Activated CD4-positive, alpha-beta memory T cell treated with anti-CD3 and anti-CD28 coated beads, Interleukin-2, amount 10 ng/mL, durations not matched to agents 7 days and 5 days (primary cell): ENCODE data around the gene RNF112. TPM values are rescaled to one million over a fixed set of nuclear protein-coding genes. Genes with fewer than 3 reads are reported as not detected.
"Not testable (repeated sequence)": the region's sequence is repeated elsewhere in the genome, so short reads cannot be mapped to it uniquely, and the experiment has no call there.

ENCODE experiments used
- CTCF ChIA-PET: fragments of 350-600 bp; sonication (Branson Sonifier 250); formaldehyde crosslinking; loops from one replicate; lab custom pipeline; 2021; ENCODE audit warnings: antibody characterized with exemption, inconsistent platforms; lab: Charles Lee
- POLR2A ChIA-PET: fragments of 350-600 bp; sonication (Branson Sonifier 250); formaldehyde crosslinking; loops from one replicate; lab custom pipeline; 2021; ENCODE audit warnings: antibody characterized with exemption; lab: Charles Lee
- DNase-seq: peaks from one replicate; pipeline ENCODE4 v3.0.0-alpha.2; 2020
- H3K27ac Mint-ChIP-seq: one replicate; pipeline ENCODE4 v1.8.0; 2021; ENCODE audit warnings: mild to moderate bottlenecking, mixed read lengths
- H3K27me3 Mint-ChIP-seq: one replicate; pipeline ENCODE4 v1.8.0; 2021; ENCODE audit warnings: mixed read lengths
- H3K36me3 Mint-ChIP-seq: one replicate; pipeline ENCODE4 v1.8.0; 2021; ENCODE audit warnings: low read depth, mixed read lengths
- H3K4me1 Mint-ChIP-seq: one replicate; pipeline ENCODE4 v1.8.0; 2021; ENCODE audit warnings: mixed read lengths
- H3K4me3 Mint-ChIP-seq: one replicate; pipeline ENCODE4 v1.8.0; 2021; ENCODE audit warnings: mild to moderate bottlenecking, mixed read lengths
- H3K9me3 Mint-ChIP-seq: one replicate; pipeline ENCODE4 v1.8.0; 2021; ENCODE audit warnings: mixed read lengths
- total RNA-seq, 2 experiments: library from RNA; stranded (reverse); gene quantifications; one replicate each; pipeline ENCODE4 v1.2.3, GENCODE V29; 2021

Gene RNF112
- total RNA-seq, 2 experiments from 2014 or later: 0.58 to 0.60 TPM

DNA sequence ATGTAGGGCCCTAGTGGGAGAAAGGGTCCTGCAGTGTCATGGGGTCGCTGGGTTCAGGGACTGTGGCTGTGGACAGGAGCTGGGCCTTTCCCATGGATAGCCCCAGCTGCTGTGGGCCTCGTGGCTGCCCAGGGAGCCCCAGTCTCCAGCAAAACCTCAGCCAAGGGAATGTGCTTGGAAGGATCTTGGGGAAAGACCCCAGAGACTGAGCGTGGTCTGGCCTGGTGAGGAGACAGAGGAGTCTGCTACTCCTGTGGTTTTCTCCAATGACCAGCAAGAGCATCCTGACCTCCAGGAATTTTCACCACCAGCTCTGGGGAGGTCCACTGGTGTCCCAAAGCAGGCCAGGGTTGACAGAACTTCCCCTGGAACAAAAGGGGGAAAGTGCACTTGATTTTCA lies 42.3 kb downstream of the RNF112 start:
- Mint-ChIP-seq H3K4me3 (no peak overlapping the region), H3K36me3 (no peaks in the 10 kb centered on the region), H3K9me3 (no peaks in the 10 kb centered on the region), H3K27me3 (peaks cover 40% of the 10 kb centered on the region), H3K27ac (no peak overlapping the region), H3K4me1 (no peaks in the 10 kb centered on the region)
- DNase-seq: no peak
- POLR2A ChIA-PET: no interaction called here
- CTCF ChIA-PET: interaction anchor here (2.8 kb wide), 1 partner anchor 90 kb away, joined by 18 read pairs; the partner anchor contains the start of gene B9D1

DNA sequence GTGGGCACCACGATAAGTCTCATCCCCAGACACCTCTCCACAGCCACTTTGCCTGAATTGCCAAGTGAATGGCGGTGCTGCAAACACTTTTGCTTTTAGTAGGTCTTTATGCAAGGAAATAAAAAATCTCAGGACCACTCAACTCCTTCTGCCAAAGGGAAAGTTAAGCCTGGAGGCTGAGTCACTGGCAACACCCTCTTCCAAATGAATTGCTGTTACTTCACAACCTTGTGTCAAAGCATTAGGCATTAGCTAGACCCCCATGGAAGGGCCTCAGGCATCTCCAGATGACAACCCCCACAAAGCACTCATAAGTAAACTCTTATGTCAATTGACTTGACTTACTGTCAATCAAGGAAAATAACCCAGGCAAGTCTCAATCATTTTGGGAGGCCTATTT lies 43.0 kb downstream of the RNF112 start:
- no peaks in the 10 kb centered on the region for H3K36me3 Mint-ChIP-seq
- H3K9me3 Mint-ChIP-seq: no peaks in the 10 kb centered on the region
- H3K4me3 Mint-ChIP-seq: no peak overlapping the region
- no peaks in the 10 kb centered on the region for H3K4me1 Mint-ChIP-seq
- peaks cover 35% of the 10 kb centered on the region for H3K27me3 Mint-ChIP-seq
- ChIA-PET CTCF (interaction anchor here (1.1 to 2.8 kb wide), 2 partner anchors 91 to 215 kb away, joined by 3 to 18 read pairs; partner anchors contain the start of gene B9D1), POLR2A (no interaction called here)
- DNase-seq: no peak
- no peak overlapping the region for H3K27ac Mint-ChIP-seq

DNA sequence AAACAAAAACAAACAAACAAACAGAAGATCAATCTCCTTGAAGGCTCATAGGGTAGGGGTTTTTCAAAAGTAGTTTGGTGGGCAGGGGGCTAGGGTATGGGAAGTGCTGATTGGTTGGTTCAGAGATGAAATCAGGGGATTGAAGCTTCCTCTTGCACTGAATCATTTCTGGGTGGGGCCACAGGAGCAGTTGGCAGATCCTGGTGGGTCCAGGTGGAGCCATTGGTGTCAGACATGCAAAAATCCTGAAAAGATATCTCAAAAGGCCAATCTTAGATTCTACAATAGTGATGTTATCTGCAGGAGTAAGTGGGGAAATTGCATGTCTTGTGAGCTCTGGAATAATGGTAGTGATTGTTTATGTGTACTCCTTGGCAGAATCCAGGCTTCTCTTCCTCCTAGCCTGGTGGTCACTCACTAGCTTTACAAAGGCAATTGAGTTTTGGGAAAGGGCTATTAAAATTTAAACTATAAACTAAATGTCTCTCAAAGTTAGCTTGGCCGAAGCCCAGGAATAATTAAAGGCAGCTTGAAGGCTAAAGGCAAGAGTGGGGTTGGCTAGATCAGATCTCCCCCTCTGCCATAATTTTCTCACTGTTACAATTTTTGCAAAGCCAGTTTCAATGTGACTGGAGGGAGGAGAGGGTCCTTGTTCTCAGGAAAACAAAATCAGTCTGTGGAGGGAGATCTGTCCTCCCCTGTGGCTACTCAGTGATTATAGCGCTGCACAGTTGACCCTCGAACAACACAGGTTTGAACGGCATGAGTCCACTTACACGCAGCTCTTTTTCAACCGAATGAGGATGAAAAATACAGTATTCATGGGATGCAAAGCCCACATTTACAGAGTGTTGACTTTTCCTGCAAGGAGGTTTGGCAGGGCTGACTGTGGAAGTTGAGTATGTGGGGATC lies 45.2 kb downstream of the RNF112 start:
- ChIA-PET POLR2A (no interaction called here), CTCF (interaction anchor here (1.6 to 1.9 kb wide), 2 partner anchors 9 to 93 kb away, joined by 5 to 6 read pairs; partner anchors contain the start of gene B9D1)
- Mint-ChIP-seq H3K4me1 (no peaks in the 10 kb centered on the region), H3K4me3 (no peak overlapping the region), H3K9me3 (no peaks in the 10 kb centered on the region), H3K27ac (no peak overlapping the region), H3K27me3 (peaks cover 31% of the 10 kb centered on the region), H3K36me3 (no peaks in the 10 kb centered on the region)
- DNase-seq: no peak

DNA sequence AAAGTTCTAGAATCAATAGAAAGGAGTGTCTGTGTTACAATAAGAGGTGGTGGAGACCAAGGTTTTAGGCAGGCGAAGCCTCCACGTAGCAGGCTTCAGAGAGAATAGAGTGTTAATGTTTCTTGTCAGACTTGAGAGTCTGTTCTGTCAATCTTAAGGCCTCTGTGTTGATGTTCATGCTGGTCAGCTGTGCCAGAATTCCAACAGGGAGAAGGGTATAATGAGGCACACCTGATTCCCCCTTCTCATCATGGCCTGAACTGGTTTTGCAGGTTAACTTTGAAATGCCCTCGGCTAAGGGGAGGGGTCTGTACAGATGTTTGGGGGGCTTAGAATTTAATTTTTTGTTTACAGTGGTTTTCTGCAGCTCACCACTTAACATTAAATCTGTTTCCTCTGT lies 46.0 kb downstream of the RNF112 start:
- H3K4me1 Mint-ChIP-seq: no peaks in the 10 kb centered on the region
- peaks cover 30% of the 10 kb centered on the region for H3K27me3 Mint-ChIP-seq
- H3K4me3 Mint-ChIP-seq: no peak overlapping the region
- H3K27ac Mint-ChIP-seq: no peak overlapping the region
- ChIA-PET CTCF (interaction anchor here (1.9 kb wide), 1 partner anchor 94 kb away, joined by 6 read pairs; the partner anchor contains the start of gene B9D1), POLR2A (no interaction called here)
- H3K36me3 Mint-ChIP-seq: no peaks in the 10 kb centered on the region
- DNase-seq: no peak
- no peaks in the 10 kb centered on the region for H3K9me3 Mint-ChIP-seq

DNA sequence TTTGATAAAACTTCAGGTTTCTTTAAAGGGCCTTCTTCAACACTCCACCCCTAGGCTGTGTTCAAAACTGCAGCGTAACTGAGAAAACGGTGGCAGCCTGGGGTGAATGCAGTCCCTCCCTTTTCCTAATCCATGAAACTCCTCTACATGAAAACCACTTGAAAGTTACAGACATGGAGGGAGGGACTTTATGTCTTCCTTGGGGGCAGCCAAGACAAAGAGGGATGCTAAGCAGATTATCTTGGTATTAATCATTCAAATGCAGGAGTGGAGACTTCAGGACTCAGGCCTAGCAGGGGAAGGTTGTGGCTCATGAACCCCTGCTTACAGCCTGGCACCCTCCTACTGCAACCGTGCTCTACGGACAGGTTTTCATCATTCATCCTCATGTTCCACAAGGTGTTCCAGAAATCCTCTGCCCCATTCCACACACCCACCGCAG lies 46.8 kb downstream of the RNF112 start:
- Mint-ChIP-seq H3K4me1 (peaks cover 5% of the 10 kb centered on the region), H3K4me3 (no peak overlapping the region), H3K9me3 (no peaks in the 10 kb centered on the region), H3K27ac (no peak overlapping the region), H3K36me3 (no peaks in the 10 kb centered on the region), H3K27me3 (peaks cover 24% of the 10 kb centered on the region)
- CTCF ChIA-PET: interaction anchor here (1.9 kb wide), 1 partner anchor 95 kb away, joined by 6 read pairs; the partner anchor contains the start of gene B9D1
- no peak for DNase-seq
- POLR2A ChIA-PET: no interaction called here

DNA sequence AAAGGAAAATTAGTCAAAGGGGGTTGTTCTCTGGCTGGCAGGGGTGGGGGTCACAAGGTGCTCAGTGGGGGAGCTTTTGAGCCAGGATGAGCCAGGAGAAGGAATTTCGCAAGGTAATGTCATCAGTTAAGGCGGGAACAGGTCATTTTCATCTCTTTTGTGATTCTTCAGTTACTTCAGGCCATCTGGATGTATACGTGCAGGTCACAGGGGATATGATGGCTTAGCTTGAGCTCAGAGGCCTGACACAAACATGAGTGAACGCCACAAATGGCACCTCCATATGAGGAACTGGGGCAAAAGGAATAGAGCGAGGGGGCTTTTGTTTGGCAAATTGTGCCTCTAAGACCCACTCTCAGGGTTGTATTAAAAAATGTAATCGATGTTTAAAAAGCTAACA lies 47.4 kb downstream of the RNF112 start:
- CTCF ChIA-PET, H3K9me3 Mint-ChIP-seq, H3K27ac Mint-ChIP-seq, DNase-seq, H3K4me3 Mint-ChIP-seq, POLR2A ChIA-PET, H3K36me3 Mint-ChIP-seq: not testable (repeated sequence)
- H3K27me3 Mint-ChIP-seq: peaks cover 22% of the 10 kb centered on the region
- peaks cover 12% of the 10 kb centered on the region for H3K4me1 Mint-ChIP-seq

DNA sequence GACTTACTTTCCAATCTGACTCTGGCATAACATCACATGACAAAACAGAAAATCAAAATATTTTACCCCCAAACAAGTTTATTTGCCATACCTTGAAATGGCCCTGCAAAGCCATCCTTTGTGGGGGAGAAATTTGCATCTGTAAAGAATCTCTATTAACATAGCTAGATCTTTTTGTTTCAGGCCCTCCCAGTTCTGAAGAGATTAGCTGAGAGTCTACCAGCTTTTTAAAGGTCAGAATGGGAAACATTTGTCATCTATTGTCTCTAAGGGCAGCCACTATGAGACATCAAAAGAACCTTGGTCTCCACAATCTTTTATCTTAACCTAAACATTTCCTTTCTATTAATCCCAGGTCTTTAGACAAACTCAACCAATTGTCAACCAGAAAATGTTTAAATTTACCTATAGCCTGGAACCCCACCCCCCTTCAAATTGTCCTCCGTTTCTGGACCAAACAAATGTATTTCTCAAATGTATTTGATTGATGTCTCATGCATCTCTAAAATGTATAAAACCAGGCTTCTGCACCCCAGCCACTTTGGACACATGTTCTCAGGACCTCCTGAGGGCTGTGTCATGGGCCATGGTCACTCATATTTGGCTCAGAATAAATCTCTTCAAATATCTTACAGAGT lies 48.1 kb downstream of the RNF112 start:
- CTCF ChIA-PET, H3K4me3 Mint-ChIP-seq, H3K9me3 Mint-ChIP-seq, POLR2A ChIA-PET, H3K36me3 Mint-ChIP-seq, DNase-seq, H3K27ac Mint-ChIP-seq: not testable (repeated sequence)
- Mint-ChIP-seq H3K4me1 (peaks cover 13% of the 10 kb centered on the region), H3K27me3 (peaks cover 18% of the 10 kb centered on the region)

DNA sequence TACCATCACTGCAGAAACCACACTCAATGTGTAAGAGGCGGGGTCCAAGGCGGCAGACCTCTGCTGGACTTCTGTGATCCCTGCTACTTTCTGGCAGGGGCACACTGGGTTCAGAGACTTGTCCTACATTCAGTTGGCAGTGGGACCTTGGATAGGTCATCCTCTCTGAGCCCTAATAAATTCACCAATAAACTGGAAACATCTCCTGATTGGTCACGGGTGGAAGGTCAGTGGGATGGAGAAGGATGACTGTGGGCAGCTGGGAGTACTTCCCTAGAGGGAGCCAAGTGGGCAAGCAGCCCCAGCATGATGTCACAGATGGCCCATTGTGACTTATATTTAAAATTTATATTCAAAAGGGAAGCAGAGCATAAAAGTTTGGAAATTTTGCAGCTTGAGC lies 49.7 kb downstream of the RNF112 start:
- Mint-ChIP-seq H3K4me1 (peaks cover 13% of the 10 kb centered on the region), H3K36me3 (no peaks in the 10 kb centered on the region), H3K4me3 (no peak overlapping the region), H3K27ac (no peak overlapping the region), H3K9me3 (no peaks in the 10 kb centered on the region), H3K27me3 (peaks cover 5% of the 10 kb centered on the region)
- ChIA-PET CTCF (interaction anchor here (0.7 kb wide), 1 partner anchor 98 kb away, joined by 3 read pairs; the partner anchor contains the start of gene B9D1), POLR2A (no interaction called here)
- DNase-seq: no peak

DNA sequence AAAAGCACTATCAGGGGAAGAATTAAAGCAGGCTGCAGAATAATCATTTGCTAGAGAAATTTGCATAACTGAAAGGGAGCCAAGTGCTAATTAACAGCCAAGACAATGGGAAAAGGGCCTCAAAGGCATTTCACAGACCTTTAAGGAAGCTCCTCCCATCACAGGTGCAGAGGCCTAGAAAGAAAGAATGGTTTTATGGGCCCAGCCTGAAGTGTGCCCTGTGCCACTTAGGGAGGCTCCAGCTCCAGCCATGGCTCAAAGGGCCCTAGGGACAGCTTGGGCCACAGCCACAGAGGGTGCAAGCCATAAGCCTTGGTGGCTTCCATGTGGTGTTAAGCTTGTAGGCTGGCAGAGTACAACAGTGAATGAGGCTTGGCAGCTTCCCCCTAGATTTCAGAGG lies 50.1 kb downstream of the RNF112 start:
- H3K4me1 Mint-ChIP-seq: peaks cover 13% of the 10 kb centered on the region
- H3K9me3 Mint-ChIP-seq: no peaks in the 10 kb centered on the region
- POLR2A ChIA-PET: no interaction called here
- H3K27me3 Mint-ChIP-seq: peaks cover under 1% of the 10 kb centered on the region
- no peaks in the 10 kb centered on the region for H3K36me3 Mint-ChIP-seq
- no peak overlapping the region for H3K4me3 Mint-ChIP-seq
- CTCF ChIA-PET: interaction anchor here (0.7 kb wide), 1 partner anchor 98 kb away, joined by 3 read pairs; the partner anchor contains the start of gene B9D1
- no peak for DNase-seq
- H3K27ac Mint-ChIP-seq: no peak overlapping the region

DNA sequence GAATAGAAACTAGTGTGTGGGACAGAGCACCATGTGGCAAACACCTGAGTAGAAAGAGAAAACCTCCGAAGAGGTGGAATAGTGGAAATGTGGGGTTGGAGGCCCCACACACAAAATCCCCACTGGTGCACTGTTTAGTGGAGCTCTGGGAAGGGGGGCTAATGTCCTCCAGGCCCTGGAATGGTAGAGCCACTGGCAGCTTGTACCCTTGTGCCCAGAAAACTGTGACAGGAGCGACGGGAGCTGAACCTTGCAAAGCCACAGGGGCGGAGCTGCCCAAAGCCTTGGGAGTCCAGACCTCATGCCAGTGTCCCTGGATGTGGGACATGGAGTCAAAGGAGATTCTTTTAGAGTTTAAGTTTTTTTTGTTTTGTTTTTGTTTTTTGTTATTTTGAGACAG lies 50.6 kb downstream of the RNF112 start:
- H3K4me1 Mint-ChIP-seq: peaks cover 13% of the 10 kb centered on the region
- H3K4me3 Mint-ChIP-seq: no peak overlapping the region
- H3K27me3 Mint-ChIP-seq: no peaks in the 10 kb centered on the region
- POLR2A ChIA-PET: interaction anchor here (1.9 kb wide), 1 partner anchor 84 kb away, joined by 4 read pairs; the partner anchor contains the start of gene MAPK7
- H3K27ac Mint-ChIP-seq: no peak overlapping the region
- DNase-seq: no peak
- H3K9me3 Mint-ChIP-seq: no peaks in the 10 kb centered on the region
- no peaks in the 10 kb centered on the region for H3K36me3 Mint-ChIP-seq
- CTCF ChIA-PET: no interaction called here

DNA sequence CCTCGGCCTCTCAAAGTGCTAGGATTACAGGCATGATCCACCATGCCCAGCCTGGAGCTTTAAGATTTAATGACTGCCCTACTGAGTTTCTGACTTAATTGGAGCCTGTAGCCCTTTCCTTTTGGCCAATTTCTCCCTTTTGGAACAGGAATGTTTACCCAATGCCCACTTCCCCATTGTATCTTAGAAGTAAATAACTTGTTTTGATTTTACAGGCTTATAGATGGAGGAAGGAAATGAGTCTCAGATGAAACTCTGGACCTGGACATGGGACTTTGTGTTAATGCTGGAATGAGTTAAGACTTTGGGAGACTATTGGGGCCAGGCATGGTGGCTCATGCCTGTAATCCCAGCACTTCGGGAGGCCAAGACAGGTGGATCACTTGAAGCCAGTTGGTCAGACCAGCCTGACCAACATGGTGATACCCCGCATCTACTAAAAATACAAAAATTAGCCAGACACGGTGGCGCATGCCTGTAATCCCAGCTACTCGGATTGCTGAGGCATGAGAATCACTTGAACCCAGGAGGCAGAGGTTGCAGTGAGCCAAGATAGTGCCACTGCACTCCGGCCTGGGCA lies 51.5 kb downstream of the RNF112 start:
- H3K4me1 Mint-ChIP-seq: peaks cover 13% of the 10 kb centered on the region
- ChIA-PET CTCF (interaction anchor here (1.5 kb wide), 1 partner anchor 100 kb away, joined by 5 read pairs; the partner anchor contains the start of gene B9D1), POLR2A (interaction anchor here (1.9 kb wide), 1 partner anchor 85 kb away, joined by 4 read pairs; the partner anchor contains the start of gene MAPK7)
- H3K27ac Mint-ChIP-seq: peak overlapping the region; percentile 73
- not testable (repeated sequence) for H3K9me3 Mint-ChIP-seq, DNase-seq, H3K4me3 Mint-ChIP-seq, H3K27me3 Mint-ChIP-seq, H3K36me3 Mint-ChIP-seq

DNA sequence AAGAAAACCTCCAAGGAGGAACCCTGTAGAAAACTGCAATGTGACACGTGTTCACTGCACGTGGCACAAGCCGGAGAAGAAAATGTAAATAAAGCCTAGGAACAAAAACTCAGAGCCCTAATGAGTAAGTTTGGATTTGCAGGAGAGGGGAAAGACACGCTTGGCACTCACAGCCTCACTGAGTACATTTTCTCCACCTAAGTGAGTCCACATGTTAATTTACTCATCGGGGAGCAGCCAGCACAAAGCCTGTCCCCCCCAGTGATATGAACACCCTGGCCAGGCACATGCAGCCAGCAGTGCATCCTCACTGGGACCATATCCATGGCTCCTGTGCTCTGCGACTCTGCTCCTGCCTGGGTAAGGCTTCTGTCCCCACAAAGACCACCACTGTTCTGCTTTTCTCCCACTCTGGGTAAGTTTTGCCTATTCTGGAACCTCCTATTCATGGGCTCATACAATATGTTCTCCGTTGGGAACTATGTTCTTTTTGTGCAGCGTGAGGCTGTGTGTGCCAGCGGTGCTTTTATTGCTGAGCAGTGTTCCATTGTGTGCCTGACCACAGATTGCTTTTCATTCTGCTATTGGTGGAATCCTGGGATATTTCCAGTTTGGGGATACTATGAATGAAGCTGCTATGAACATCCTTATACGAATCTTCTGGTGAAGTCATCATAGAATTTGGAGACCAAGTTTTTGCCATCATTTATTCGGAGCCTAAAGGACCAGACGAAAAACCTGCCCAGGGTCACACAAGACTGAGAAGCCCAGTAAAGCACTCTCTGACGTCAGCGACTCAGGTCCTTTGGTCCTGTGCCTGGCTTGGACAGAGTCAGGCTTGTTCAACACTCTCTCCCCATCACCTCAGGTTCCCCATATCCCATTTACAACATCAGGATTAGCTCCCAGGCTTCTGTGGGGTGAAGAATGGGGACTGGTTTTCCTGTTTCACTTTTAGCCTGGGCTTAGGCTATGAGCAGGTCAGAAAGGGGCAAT lies 53.3 kb downstream of the RNF112 start:
- Mint-ChIP-seq H3K27me3 (no peaks in the 10 kb centered on the region), H3K27ac (no peak overlapping the region), H3K36me3 (no peaks in the 10 kb centered on the region), H3K4me3 (no peak overlapping the region), H3K4me1 (peaks cover 13% of the 10 kb centered on the region), H3K9me3 (no peaks in the 10 kb centered on the region)
- no peak for DNase-seq
- ChIA-PET POLR2A (no interaction called here), CTCF (interaction anchor here (0.6 kb wide), 1 partner anchor 446 kb away, joined by 3 read pairs; no protein-coding TSS in a partner anchor)
